Kidney epithelial cell (primary cell): ENCODE measurements around the gene GKN2. TPM values are rescaled to one million over a fixed set of nuclear protein-coding genes. Genes with fewer than 3 reads are reported as not detected.

Experiments used
- DNase-seq: peaks from one replicate; pipeline ENCODE4 v3.0.0-alpha.2; 2010; ENCODE audit warnings: low read depth
- H3K27me3 ChIP-seq: 2 replicates; pipeline ENCODE4 v1.6.0; 2011; ENCODE audit warnings: low read length; ENCODE audit not compliant: control insufficient read depth, insufficient read depth
- H3K36me3 ChIP-seq: 2 replicates; pipeline ENCODE4 v1.5.1; 2011; ENCODE audit warnings: low read length; ENCODE audit not compliant: control insufficient read depth, insufficient read depth
- H3K4me3 ChIP-seq: 2 replicates; pipeline ENCODE4 v1.5.1; 2011; ENCODE audit warnings: low read depth, mild to moderate bottlenecking, control low read depth, low read length
- CTCF ChIP-seq: IDR thresholded peaks from 2 replicates; pipeline ENCODE4 v1.5.1; 2011; ENCODE audit warnings: mild to moderate bottlenecking, moderate library complexity, low read length, control low read depth, inconsistent platforms; ENCODE audit not compliant: insufficient read depth, poor library complexity, severe bottlenecking
- total RNA-seq: library from RNA; depleted of rRNA; stranded (reverse); fragments of >200 nt; gene quantifications from 2 replicates; pipeline ENCODE4 v1.2.3, GENCODE V29; 2015

The GKN2 gene, protein sequence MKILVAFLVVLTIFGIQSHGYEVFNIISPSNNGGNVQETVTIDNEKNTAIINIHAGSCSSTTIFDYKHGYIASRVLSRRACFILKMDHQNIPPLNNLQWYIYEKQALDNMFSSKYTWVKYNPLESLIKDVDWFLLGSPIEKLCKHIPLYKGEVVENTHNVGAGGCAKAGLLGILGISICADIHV
- total RNA-seq = not detected in 2 replicates

- H3K4me3 ChIP-seq = no peak within 1 kb of the TSS
- no peaks in the 10 kb centered on the region for H3K27me3 ChIP-seq
- no peak for TF ChIP-seq CTCF
- no peak for DNase-seq
- no peaks in the 10 kb centered on the region for H3K36me3 ChIP-seq
These were observed at the start of gene GKN2 for GRCh38 chr2:68952887-68953521. Gene GKN2, minus strand, starts transcription at chr2:68952893. Its CDS starts 32 bp downstream, at chr2:68952861.

GRCh38 chr2:69001879-69002278 is 49.2 kb upstream of the GKN2 start:
- no peak for TF ChIP-seq CTCF
- H3K27me3 ChIP-seq = no peaks in the 10 kb centered on the region
- H3K36me3 ChIP-seq = no peaks in the 10 kb centered on the region
- no peak overlapping the region for H3K4me3 ChIP-seq
- no peak for DNase-seq

- Histone ChIP-seq H3K27me3 (no peaks in the 10 kb centered on the region), H3K4me3 (no peak overlapping the region), H3K36me3 (no peaks in the 10 kb centered on the region)
- TF ChIP-seq CTCF = no peak
- DNase-seq = no peak
These were observed 44.7 kb upstream of the GKN2 start for GRCh38 chr2:68997401-68997800.

- TF ChIP-seq CTCF = no peak
- no peaks in the 10 kb centered on the region for H3K36me3 ChIP-seq
These were observed 43.2 kb upstream of the GKN2 start for GRCh38 chr2:68995916-68996315.

DNA sequence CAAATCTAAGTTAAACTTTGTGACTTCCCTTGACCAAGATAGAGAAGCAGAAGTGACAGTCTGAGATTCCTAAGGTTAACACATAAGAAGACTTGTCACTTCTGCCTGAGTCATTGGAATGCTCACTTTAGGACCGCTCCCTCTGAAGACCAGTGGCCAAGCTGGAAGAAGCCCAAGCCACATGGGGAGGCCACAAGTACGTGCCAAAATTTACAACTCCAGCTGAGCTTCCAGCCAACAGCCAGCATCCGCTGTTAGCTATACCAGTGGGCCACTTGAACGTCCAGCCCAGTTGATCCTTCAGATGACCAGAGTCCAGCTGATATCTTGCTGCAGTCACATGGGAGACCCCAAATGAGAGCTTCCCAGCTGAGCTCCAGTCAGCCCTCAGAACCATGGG is 42.2 kb upstream of the GKN2 start:
- Histone ChIP-seq H3K4me3 (no peak overlapping the region), H3K36me3 (no peaks in the 10 kb centered on the region), H3K27me3 (no peaks in the 10 kb centered on the region)
- no peak for DNase-seq
- TF ChIP-seq CTCF = no peak

More at GRCh38 chr2:68995916-68996315, 43.2 kb upstream of the GKN2 start:
- H3K27me3 ChIP-seq = no peaks in the 10 kb centered on the region
- H3K4me3 ChIP-seq = no peak overlapping the region
- no peak for DNase-seq

DNA sequence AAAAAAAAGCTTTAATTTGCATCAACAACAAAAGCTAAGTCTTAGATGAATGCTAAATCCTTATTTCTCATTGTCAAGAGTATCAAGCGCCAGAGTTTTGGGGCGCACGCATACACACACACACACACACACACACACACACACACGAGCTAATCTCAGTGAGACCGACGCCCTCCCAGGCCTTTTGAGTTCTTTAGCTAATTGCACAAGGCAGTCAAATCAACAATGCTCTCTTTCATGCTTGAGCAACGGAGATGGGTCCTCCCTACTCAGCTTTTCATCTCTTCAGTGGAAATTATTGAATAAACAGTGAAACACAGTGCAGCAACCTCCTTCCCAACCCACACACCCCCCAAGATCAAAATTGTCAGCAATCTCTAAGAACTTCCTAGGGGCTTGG is 41.0 kb upstream of the GKN2 start:
- TF ChIP-seq CTCF = no peak
- Histone ChIP-seq H3K36me3 (no peaks in the 10 kb centered on the region), H3K27me3 (no peaks in the 10 kb centered on the region), H3K4me3 (no peak overlapping the region)
- no peak for DNase-seq
